Astrocyte of the cerebellum (primary cell): ENCODE measurements around the gene MMRN2.

ENCODE experiments used
- DNase-seq: peaks from one replicate; pipeline ENCODE4 v3.0.0-alpha.2; 2011; ENCODE audit warnings: low read depth
- H3K4me3 ChIP-seq: 2 replicates; pipeline ENCODE4 v1.5.1; 2011; ENCODE audit warnings: mild to moderate bottlenecking, low read depth, low read length, moderate library complexity
- CTCF ChIP-seq: IDR thresholded peaks from 2 replicates; pipeline ENCODE4 v1.5.1; 2012; ENCODE audit warnings: low read length, low read depth, moderate library complexity, mild to moderate bottlenecking; ENCODE audit errors: missing control alignments
- in situ Hi-C: cut with HindIII; loops from 2 replicates; pipeline ENCODE4 v1.10.0; 2017; ENCODE audit warnings: low sequenced_read_pairs

MMRN2 gene

GRCh38 chr10:86974484-86974883 is 17.1 kb upstream of the MMRN2 start:
- TF ChIP-seq CTCF = no peak
- no peak for DNase-seq
- in situ Hi-C loops = no loop called here
- H3K4me3 ChIP-seq = no peak overlapping the region

GRCh38 chr10:86972613-86973380 is 15.4 kb upstream of the MMRN2 start:
- in situ Hi-C loops = no loop called here
- H3K4me3 ChIP-seq = no peak overlapping the region

GRCh38 chr10:86971232-86971991 is 14.0 kb upstream of the MMRN2 start:
- in situ Hi-C loops = no loop called here
- H3K4me3 ChIP-seq = peak overlapping the region; percentile 61
- DNase-seq = peak; percentile 40
- no peak for TF ChIP-seq CTCF

More at GRCh38 chr10:86972613-86973380, 15.4 kb upstream of the MMRN2 start:
- DNase-seq = no peak
- TF ChIP-seq CTCF = no peak

GRCh38 chr10:86970982-86971231 is 13.5 kb upstream of the MMRN2 start:
- peak overlapping the region; percentile 61 for H3K4me3 ChIP-seq
- in situ Hi-C loops = no loop called here
- DNase-seq = no peak
- TF ChIP-seq CTCF = no peak

GRCh38 chr10:86970162-86970981 is 13.0 kb upstream of the MMRN2 start:
- in situ Hi-C loops = no loop called here
- no peak for DNase-seq
- H3K4me3 ChIP-seq = peak overlapping the region; percentile 61
- no peak for TF ChIP-seq CTCF

- H3K4me3 ChIP-seq = peak overlapping the region; percentile 61
- no peak for DNase-seq
- in situ Hi-C loops = no loop called here
- TF ChIP-seq CTCF = no peak
Measured at GRCh38 chr10:86969421-86970041, 12.1 kb upstream of the MMRN2 start.
